Bronchial epithelial cell (primary cell): ENCODE data around the gene MYO10. TPM values are rescaled to one million over a fixed set of nuclear protein-coding genes. Genes with fewer than 3 reads are reported as not detected.
A peak's percentile ranks its signal among the peaks of the same experiment; 100 is the strongest.

Source experiments
- DNase-seq: peaks from one replicate; pipeline ENCODE4 v3.0.0-alpha.2; 2010; ENCODE audit warnings: low read depth
- FAIRE-seq: peaks from 2 replicates; lab custom pipeline; 2011; peaks lifted over from hg19 to GRCh38; lab: Jason Lieb, UNC
- H3K27me3 ChIP-seq: 2 replicates; pipeline ENCODE4 v1.5.1; 2011; ENCODE audit warnings: low read length; ENCODE audit not compliant: control insufficient read depth, insufficient read depth
- H3K36me3 ChIP-seq: 2 replicates; pipeline ENCODE4 v1.5.1; 2011; ENCODE audit warnings: low read length; ENCODE audit not compliant: control insufficient read depth, insufficient read depth
- H3K4me3 ChIP-seq: 2 replicates; pipeline ENCODE4 v1.5.1; 2011; ENCODE audit warnings: mild to moderate bottlenecking, low read depth, low read length, control low read depth
- total RNA-seq: library from RNA; depleted of rRNA; stranded (reverse); fragments of >200 nt; gene quantifications from 2 replicates; pipeline ENCODE4 v1.2.1, GENCODE V29; 2014
- TF ChIP-seq, protein P1 (sequence below): IDR thresholded peaks from 2 replicates; pipeline ENCODE4 v1.5.1; 2011; ENCODE audit warnings: mild to moderate bottlenecking, moderate library complexity, low read length, control low read depth, inconsistent platforms; ENCODE audit not compliant: insufficient read depth, severe bottlenecking

MYO10 gene
- total RNA-seq, 1 donor from 2014 or later: 39.5 TPM

DNA sequence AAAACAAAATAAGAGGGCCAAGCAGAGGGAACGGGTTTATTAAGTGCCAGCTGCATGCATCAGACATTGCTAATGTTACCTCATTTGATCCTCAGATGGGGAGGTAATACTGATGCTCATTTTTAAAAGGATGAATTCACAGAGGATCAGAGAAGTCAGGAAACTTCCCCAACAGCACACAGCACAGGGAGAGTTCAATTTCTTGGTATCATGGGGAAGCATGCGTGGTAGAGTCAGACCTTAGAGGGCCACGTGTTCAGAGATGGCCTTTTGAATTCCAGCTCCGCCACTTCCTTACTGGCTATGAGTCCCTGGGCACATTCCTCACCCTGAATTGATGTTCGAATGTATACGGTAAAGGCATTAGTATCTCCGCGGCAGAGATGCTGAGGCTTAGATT is 108.3 kb downstream of the MYO10 start:
- FAIRE-seq (no peak), DNase-seq (no peak)
- Histone ChIP-seq H3K36me3 (peaks cover 2% of the 10 kb centered on the region), H3K4me3 (no peak overlapping the region), H3K27me3 (no peaks in the 10 kb centered on the region)
- TF ChIP-seq, protein P1, sequence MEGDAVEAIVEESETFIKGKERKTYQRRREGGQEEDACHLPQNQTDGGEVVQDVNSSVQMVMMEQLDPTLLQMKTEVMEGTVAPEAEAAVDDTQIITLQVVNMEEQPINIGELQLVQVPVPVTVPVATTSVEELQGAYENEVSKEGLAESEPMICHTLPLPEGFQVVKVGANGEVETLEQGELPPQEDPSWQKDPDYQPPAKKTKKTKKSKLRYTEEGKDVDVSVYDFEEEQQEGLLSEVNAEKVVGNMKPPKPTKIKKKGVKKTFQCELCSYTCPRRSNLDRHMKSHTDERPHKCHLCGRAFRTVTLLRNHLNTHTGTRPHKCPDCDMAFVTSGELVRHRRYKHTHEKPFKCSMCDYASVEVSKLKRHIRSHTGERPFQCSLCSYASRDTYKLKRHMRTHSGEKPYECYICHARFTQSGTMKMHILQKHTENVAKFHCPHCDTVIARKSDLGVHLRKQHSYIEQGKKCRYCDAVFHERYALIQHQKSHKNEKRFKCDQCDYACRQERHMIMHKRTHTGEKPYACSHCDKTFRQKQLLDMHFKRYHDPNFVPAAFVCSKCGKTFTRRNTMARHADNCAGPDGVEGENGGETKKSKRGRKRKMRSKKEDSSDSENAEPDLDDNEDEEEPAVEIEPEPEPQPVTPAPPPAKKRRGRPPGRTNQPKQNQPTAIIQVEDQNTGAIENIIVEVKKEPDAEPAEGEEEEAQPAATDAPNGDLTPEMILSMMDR: no peak

DNA sequence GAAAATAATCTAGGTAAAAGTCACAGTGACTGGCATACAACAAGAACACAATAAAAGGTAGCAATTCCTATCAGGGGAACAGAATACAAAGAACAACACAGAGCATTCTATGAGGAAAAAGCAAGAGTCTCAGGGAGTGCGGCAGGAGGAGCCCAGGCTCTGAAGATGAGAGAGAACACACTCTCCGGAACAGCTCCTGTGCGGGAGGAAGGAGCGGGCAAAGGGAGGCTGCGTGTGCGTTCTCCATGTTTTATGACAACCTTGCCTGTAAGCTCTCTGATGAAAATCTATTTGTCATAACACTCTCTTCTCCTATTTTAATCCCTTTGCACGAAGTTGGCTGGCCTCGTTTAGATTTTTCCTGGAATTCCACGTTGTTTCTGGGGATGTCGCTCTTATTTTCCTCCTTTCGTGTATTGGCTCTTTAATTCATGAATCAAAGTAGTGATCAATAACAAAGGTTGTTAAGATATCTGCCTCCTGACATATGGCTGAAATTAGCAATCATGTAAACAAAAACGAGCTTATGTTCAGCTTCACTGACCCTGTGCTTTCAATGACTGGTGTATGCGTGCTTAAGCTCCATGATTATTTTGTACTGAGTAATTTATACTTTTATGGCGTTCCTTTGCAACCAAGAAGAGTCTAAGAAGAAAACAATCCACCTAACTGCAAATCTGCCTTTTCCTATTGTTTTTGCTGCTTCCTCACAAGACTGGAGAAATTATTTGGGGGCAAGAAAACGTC is 109.5 kb downstream of the MYO10 start:
- Histone ChIP-seq H3K4me3 (no peak overlapping the region), H3K27me3 (no peaks in the 10 kb centered on the region), H3K36me3 (peaks cover 2% of the 10 kb centered on the region)
- no peak for DNase-seq
- FAIRE-seq: no peak
- TF ChIP-seq, protein P1: no peak

DNA sequence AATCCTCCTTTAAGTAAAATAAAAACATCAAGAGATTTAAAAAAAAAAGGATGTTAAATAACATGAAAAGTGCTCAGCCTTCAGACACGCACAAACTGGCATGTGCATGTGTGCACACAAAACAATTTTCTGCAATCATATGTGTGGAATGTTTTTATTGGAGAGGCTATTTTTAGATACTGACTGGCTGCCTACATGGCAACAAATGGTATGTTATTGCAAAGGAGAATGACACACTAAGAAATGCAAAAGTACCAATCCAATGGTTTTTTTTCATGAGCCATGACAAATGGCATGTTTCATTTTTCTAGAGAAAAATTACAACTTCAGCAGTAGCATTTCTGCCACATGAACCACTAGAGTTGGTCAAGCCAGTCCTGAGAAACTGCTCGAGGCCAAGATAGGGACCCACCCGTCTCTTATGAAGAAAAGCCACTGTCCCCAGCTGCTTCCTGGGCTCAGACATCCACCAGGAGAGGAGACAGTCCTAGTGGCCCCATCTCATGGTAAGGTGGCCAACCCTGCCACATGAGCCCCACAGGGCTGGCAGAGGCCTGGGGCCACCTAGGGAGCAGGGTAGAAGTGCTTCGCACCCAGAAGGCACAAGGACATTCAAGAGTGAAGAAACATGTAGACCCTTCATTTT is 116.4 kb downstream of the MYO10 start:
- no peaks in the 10 kb centered on the region for H3K27me3 ChIP-seq
- peaks cover 3% of the 10 kb centered on the region for H3K36me3 ChIP-seq
- TF ChIP-seq, protein P1: no peak
- H3K4me3 ChIP-seq: no peak overlapping the region
- no peak for FAIRE-seq
- peak; percentile 78 for DNase-seq

DNA sequence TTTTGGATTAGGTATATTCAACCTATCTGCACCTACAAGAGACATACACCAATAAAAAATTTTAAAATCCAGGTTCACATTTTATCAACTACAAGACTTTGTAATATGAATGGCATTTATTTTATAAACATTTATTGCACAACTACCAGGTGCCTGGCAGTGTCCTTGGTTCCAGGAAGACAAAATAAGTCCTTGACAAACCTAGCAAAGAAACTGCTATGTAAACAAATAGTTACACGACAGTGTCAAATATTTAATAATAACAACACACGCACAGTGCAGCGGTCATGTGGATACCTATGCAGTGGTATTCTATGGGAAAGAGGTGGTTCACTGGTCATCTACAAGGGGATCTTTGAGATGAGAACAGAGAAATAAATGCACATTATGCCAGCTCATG is 120.7 kb downstream of the MYO10 start:
- H3K36me3 ChIP-seq: peaks cover 3% of the 10 kb centered on the region
- H3K27me3 ChIP-seq: no peaks in the 10 kb centered on the region
- FAIRE-seq (no peak), DNase-seq (peak; percentile 24)
- TF ChIP-seq, protein P1: no peak
- H3K4me3 ChIP-seq: no peak overlapping the region

DNA sequence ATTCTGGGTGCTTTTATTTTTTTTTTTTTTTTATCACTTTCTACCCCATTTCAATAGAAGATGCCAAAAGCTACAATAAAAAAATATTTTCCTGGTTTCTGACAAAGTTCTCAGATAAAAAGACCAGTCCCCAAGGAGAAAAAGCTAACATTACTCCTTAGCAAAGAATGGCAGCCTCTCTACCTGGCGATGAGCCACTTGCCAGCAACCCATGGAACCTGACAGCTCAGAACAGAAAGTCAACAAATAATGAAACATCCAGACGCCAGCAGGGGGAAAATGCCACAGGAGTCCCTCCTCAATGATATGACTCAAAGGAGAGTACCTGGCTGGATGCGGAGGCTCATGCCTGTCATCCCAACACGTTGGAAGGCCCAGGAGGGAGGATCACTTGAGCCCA is 123.2 kb downstream of the MYO10 start:
- no peak overlapping the region for H3K4me3 ChIP-seq
- FAIRE-seq: no peak
- no peaks in the 10 kb centered on the region for H3K27me3 ChIP-seq
- DNase-seq: peak; percentile 86
- TF ChIP-seq, protein P1: peak; percentile 43
- H3K36me3 ChIP-seq: peaks cover 3% of the 10 kb centered on the region

DNA sequence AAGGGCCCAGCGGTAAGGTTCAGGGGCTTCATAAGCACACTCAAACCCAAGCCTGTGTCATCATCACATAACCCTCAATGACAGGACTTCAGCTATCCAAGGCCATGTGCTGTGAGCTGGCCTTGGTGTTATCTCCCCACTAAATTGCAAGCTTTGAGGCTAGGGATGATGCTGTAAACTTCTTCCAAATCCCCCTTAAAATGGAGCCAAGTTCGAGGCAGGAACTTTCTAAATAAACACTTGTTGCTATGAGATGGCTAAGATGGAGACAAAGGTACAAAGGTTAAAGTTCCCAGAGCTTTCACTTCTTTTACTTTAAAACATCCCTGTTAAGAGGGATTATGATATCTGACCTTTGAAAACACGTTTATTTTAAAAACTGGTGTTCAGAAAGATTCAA is 123.6 kb downstream of the MYO10 start:
- DNase-seq (no peak), FAIRE-seq (no peak)
- H3K36me3 ChIP-seq: peaks cover 1% of the 10 kb centered on the region
- no peak overlapping the region for H3K4me3 ChIP-seq
- TF ChIP-seq, protein P1: no peak
- H3K27me3 ChIP-seq: no peaks in the 10 kb centered on the region
